ENCODE measurements around the gene MRPS10.
"Not testable (repeated sequence)": the region's sequence is repeated elsewhere in the genome, so short reads cannot be mapped to it uniquely, and the experiment has no call there.

Gene MRPS10

GRCh38 chr6:42179261-42179944, 38.3 kb downstream of the MRPS10 start:
- peaks cover 21% of the 10 kb centered on the region for H3K27me3 Mint-ChIP-seq
- H3K4me1 Mint-ChIP-seq, result peaks cover 16% of the 10 kb centered on the region
- H3K4me3 Mint-ChIP-seq, result no peak overlapping the region
- H3K27ac Mint-ChIP-seq, result no peak overlapping the region
- DNase-seq, result no peak
- no peaks in the 10 kb centered on the region for H3K9me3 Mint-ChIP-seq
- ATAC-seq, result no peak

DNA sequence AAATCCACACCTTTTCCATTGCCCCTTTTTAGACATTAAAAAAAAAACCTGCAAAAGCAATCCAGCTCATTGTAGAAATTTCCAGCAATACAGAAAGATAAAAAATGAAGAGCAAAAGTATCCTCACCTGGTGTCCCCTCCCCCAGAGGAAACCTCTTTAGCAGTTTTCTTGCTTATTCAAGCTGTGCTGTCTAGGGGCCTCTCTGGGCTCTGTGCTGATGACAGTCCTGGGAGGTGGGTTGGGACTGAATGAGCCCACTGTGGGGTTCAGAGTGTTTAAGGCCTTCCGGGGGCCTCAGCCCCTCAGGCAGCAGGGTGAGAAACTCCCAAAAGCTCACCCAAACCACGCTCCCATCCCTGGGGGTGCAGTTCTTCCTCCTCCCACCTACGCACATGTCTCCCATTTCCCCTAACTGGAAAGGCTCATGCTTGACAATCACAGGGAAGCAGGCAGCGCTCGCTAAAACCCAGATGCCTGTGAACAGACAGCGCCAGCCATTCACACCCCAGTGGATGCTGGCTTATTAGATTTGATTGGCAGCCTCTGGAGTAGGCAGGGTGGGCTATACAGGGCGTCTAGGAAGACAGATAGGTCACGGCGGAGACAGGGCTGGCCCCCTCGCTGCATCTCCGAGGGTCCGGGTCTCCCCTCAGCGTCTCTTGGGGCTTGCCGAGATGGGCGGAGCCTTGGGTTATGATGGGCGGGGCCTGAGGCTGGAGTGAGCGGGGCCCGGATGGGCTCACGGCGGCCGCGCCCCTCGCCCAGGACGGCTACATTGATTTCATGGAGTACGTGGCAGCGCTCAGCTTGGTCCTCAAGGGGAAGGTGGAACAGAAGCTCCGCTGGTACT, 39.9 kb downstream of the MRPS10 start:
- Mint-ChIP-seq H3K4me1 (peaks cover 16% of the 10 kb centered on the region), H3K4me3 (peak overlapping the region in 1 of 2 donors; percentile 56), H3K27me3 (peaks cover 21% of the 10 kb centered on the region), H3K27ac (peak overlapping the region in 1 of 2 donors; percentile 72), H3K9me3 (no peaks in the 10 kb centered on the region)
- ATAC-seq (no peak), DNase-seq (peak in 1 of 2 donors; percentile 10)

GRCh38 chr6:42176981-42177380, 40.7 kb downstream of the MRPS10 start:
- Mint-ChIP-seq H3K27me3 (peaks cover 21% of the 10 kb centered on the region), H3K27ac (peak overlapping the region in 1 of 2 donors; percentile 15), H3K4me1 (peaks cover 16% of the 10 kb centered on the region), H3K9me3 (no peaks in the 10 kb centered on the region), H3K4me3 (no peak overlapping the region)
- DNase-seq (no peak), ATAC-seq (no peak)

DNA sequence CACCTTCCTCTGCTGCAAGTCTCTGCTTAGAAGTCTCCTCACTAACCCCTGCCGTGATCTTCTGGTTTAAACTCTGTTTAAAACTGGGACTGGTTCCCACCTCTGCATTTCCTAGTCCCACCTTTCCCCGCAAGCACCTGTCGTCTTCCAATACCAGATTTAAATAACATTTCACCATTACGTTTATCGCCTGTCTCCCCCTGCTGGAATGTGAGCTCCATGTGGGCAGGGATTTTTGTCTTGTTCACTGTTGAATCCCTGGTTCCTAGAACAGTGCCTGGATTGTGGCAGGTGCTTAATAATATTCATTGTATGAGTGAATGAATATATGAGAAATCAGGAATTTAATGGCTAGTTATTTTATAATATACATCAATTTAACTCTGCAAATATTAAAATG, 41.8 kb downstream of the MRPS10 start:
- no peak overlapping the region for H3K4me3 Mint-ChIP-seq
- H3K27me3 Mint-ChIP-seq, result peaks cover 21% of the 10 kb centered on the region
- H3K27ac Mint-ChIP-seq, result no peak overlapping the region
- DNase-seq, result no peak
- no peaks in the 10 kb centered on the region for H3K9me3 Mint-ChIP-seq
- H3K4me1 Mint-ChIP-seq, result peaks cover 16% of the 10 kb centered on the region
- no peak for ATAC-seq

DNA sequence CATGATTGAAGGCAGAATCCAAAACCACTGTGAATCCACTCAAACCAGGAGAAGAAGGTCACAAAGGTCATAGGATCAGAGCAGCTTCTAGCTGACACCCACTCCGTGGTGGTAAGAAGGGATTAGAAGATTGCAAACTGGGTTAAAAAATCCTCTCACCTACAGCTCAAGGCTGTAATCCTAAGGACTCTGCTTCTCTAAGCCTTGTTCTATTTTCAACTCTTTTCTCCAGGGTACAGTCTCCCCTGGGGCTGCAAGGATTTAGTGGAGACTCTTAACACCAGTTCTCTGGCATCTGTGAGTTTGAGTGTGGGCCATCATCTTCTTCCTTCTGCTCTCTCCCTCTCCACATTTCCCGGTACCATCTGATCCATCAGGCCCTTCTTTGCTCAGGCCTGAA, 44.6 kb downstream of the MRPS10 start, which contains the start of gene GUCA1A:
Gene GUCA1A, plus strand, starts transcription at position 264 of the 400 bp plus-strand sequence. CDS start 250 bp downstream, outside the sequence.
- peaks cover 3% of the 10 kb centered on the region for H3K4me1 Mint-ChIP-seq
- no peak for ATAC-seq
- H3K4me3 Mint-ChIP-seq, result no peak within 1 kb of the TSS
- H3K27me3 Mint-ChIP-seq, result no peaks in the 10 kb centered on the region
- no peaks in the 10 kb centered on the region for H3K9me3 Mint-ChIP-seq
- no peak for DNase-seq
- peak within 1 kb of the TSS; percentile 30 to 61 for H3K27ac Mint-ChIP-seq

DNA sequence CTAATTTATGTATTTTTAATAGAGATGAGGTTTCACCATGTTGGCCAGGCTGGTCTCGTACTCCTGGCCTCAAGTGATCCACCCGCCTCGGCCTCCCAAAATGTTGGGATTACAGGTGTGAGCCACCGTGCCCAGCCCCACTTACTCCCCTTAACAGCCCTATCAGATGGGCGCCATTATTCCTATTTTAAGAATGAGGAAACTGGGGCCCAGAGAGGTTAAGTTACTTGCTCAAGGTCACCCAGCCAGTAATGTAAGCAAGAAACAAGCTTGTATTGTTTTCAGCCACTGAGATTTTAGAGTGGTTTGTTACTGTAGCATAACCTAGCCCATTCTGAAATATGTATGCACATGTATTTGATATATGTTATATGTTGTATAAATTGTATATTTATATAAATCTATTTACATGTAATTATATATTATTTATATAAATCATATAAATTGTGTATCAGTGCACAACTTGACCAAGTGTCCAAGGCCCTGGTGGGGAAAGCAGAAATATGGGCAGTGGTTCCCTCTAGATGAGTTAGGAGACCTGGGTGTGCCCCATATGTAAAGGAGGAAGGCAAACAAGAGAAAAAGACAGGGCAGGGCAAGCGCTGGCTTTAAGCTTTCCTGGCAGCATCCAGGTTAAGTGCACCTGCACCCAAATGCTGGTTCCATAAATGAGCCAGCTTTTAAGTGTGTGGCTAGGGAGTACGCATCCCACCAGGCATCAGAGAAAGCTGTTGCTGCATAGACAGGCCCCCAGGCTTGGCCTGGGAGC, 45.7 kb downstream of the MRPS10 start:
- DNase-seq (no peak), ATAC-seq (no peak)
- H3K27me3 Mint-ChIP-seq, result no peaks in the 10 kb centered on the region
- no peaks in the 10 kb centered on the region for H3K9me3 Mint-ChIP-seq
- peak overlapping the region; percentile 30 to 44 for H3K27ac Mint-ChIP-seq
- H3K4me3 Mint-ChIP-seq, result no peak overlapping the region
- peaks cover under 1% of the 10 kb centered on the region for H3K4me1 Mint-ChIP-seq

DNA sequence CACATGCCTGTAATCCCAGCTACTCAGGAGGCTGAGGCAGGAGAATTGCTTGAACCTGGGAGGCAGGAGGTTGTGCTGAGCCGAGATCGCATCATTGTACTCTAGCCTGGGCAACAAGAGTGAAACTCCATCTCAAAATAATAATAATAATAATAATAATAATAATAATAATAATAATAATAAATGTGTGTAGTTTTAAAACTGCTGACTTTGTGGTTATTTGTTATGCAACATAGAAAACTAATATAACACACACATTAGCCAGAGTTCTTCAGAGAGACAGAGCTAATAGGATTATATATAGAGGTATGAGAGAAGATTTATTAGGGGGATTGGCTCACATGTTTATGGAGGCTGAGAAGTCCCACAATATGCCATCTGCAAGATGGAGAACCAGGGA, 47.9 kb downstream of the MRPS10 start:
- H3K9me3 Mint-ChIP-seq, ATAC-seq, DNase-seq, H3K27me3 Mint-ChIP-seq, H3K4me3 Mint-ChIP-seq, H3K4me1 Mint-ChIP-seq, H3K27ac Mint-ChIP-seq: not testable (repeated sequence)

DNA sequence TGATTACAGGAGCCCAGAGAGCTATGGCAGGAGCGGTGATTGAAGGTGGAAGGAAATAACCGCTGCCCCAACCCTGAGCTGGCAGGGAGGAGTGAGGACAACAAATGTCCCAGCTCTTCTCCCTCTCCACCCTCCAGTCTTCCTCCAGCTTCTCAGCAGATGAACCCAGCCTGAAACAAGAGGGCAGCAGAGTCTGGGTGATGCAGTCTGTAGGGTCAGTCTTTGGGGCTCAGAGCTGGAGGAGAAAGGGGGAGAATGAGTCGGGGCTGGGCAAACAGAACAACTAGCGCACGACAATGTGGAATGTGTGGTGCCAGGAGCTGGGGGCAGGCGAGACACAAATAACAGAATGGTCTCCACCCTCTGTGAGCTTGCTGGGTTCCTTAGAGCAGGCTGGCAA, 49.0 kb downstream of the MRPS10 start:
- H3K4me3 Mint-ChIP-seq, result no peak overlapping the region
- H3K4me1 Mint-ChIP-seq, result peaks cover 8% of the 10 kb centered on the region
- H3K27me3 Mint-ChIP-seq, result no peaks in the 10 kb centered on the region
- DNase-seq, result no peak
- no peak for ATAC-seq
- no peaks in the 10 kb centered on the region for H3K9me3 Mint-ChIP-seq
- no peak overlapping the region for H3K27ac Mint-ChIP-seq

DNA sequence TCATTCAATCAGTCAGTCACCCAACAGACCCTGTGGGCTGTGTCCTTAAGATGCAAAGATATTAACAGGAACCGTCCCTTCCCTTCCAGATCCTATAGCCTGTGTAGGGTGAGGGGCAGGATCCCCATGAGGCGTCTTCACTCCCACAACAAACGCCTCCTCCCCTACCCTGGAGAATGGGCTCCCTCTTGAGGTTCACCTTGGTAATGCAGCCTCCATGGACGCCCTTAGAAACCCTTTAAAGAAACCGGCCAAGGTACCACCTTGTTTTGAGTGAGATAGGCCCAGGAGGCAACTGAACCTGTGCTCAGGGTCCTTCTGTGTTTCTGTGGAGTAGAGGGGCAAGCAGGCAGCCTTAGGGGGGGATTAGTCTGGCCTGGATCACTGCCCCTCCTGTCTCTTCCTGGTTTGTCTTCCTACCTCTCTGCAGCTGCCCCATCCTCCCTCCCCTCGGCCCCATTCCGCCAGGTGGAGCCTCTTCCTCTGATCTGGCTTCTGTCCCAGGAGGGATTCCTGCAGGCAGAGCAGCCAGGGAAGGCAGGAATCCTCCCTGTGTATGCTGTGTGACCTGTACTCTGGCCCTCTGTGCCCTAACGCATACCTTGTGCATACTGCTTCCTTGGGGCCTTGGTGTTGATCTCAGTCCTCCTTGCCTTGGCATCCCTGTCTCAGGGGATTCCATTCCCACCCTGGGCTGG, 51.1 kb downstream of the MRPS10 start:
- Mint-ChIP-seq H3K27ac (peak overlapping the region; percentile 88 to 94), H3K4me1 (peaks cover 8% of the 10 kb centered on the region), H3K27me3 (no peaks in the 10 kb centered on the region), H3K9me3 (no peaks in the 10 kb centered on the region), H3K4me3 (no peak overlapping the region)
- peak; percentile 77 to 79 for DNase-seq
- peak; percentile 92 for ATAC-seq

DNA sequence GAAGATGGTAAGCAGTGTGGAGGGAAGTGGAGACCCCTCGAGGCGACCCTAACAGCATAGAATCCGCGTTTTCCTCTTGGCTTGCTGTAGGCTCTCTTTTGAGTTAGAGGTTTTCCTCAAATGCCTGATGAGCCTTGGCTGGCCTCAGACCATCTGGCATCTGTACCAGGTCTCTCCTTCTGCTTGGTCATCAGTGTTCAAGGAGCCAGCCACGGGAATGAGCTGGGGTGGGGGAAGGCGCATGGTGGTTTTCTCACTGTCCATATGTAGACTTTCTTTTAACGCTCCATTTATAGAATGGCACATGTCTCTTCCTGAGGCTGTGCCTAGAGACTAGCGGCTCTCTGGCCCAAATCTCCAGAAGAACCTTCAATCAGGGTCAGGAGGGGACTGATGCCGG, 52.6 kb downstream of the MRPS10 start:
- H3K27me3 Mint-ChIP-seq, result peaks cover 7% of the 10 kb centered on the region
- no peak for ATAC-seq
- no peak overlapping the region for H3K27ac Mint-ChIP-seq
- H3K4me1 Mint-ChIP-seq, result peaks cover 8% of the 10 kb centered on the region
- H3K4me3 Mint-ChIP-seq, result no peak overlapping the region
- no peak for DNase-seq
- no peaks in the 10 kb centered on the region for H3K9me3 Mint-ChIP-seq

- Mint-ChIP-seq H3K27ac (peak overlapping the region in 1 of 2 donors; percentile 84), H3K4me3 (no peak overlapping the region), H3K9me3 (no peaks in the 10 kb centered on the region), H3K27me3 (peaks cover 7% of the 10 kb centered on the region), H3K4me1 (peaks cover 8% of the 10 kb centered on the region)
- DNase-seq (no peak), ATAC-seq (no peak)
These were observed 53.7 kb downstream of the MRPS10 start for GRCh38 chr6:42163981-42164380.

DNA sequence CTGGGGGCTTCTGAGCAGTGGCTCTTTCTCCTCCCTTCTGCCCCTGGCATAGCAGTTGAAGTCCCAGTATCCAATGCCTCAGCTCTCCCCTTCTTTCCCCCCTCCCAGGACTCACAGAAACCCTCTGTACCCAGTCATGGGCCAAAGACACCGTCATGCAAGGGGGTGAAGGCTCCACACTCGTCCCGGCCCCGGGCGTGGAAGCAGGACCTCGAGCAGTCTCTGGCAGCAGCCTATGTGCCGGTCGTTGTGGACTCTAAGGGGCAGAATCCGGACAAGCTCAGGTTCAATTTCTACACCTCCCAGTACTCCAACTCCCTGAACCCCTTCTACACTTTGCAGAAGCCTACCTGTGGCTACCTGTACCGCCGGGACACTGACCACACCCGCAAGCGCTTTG, 54.8 kb downstream of the MRPS10 start:
- Mint-ChIP-seq H3K27ac (no peak overlapping the region), H3K4me1 (peaks cover 8% of the 10 kb centered on the region), H3K4me3 (no peak overlapping the region), H3K9me3 (no peaks in the 10 kb centered on the region), H3K27me3 (peaks cover 7% of the 10 kb centered on the region)
- ATAC-seq, result no peak
- DNase-seq, result no peak

GRCh38 chr6:42162384-42162783, 55.3 kb downstream of the MRPS10 start:
- Mint-ChIP-seq H3K4me3 (no peak overlapping the region), H3K27ac (no peak overlapping the region), H3K4me1 (peaks cover 8% of the 10 kb centered on the region), H3K9me3 (no peaks in the 10 kb centered on the region), H3K27me3 (peaks cover 7% of the 10 kb centered on the region)
- no peak for DNase-seq
- no peak for ATAC-seq

GRCh38 chr6:42159431-42160024, 58.1 kb downstream of the MRPS10 start:
- DNase-seq (no peak), ATAC-seq (no peak)
- no peak overlapping the region for H3K27ac Mint-ChIP-seq
- H3K27me3 Mint-ChIP-seq, result peaks cover 7% of the 10 kb centered on the region
- no peaks in the 10 kb centered on the region for H3K4me1 Mint-ChIP-seq
- H3K9me3 Mint-ChIP-seq, result no peaks in the 10 kb centered on the region
- no peak overlapping the region for H3K4me3 Mint-ChIP-seq

- peaks cover 7% of the 10 kb centered on the region for H3K27me3 Mint-ChIP-seq
- no peak for ATAC-seq
- no peak overlapping the region for H3K4me3 Mint-ChIP-seq
- no peak overlapping the region for H3K27ac Mint-ChIP-seq
- H3K9me3 Mint-ChIP-seq, result no peaks in the 10 kb centered on the region
- no peak for DNase-seq
- no peaks in the 10 kb centered on the region for H3K4me1 Mint-ChIP-seq
These were observed 59.0 kb downstream of the MRPS10 start for GRCh38 chr6:42158631-42159030.
